ENCODE results near the gene RSRC1.

GRCh38 chr3:158295771-158296170 is 185.9 kb downstream of the RSRC1 start:
- TF ChIP-seq YY1 (IDR thresholded peaks at IDR 0.05; ENCODE audit: low read depth) (no peak), TAF1 (IDR thresholded peaks at IDR 0.05; ENCODE audit: low read depth) (no peak), FOXM1 (IDR thresholded peaks at IDR 0.05; ENCODE audit: borderline replicate concordance, low read depth) (no peak), TEAD4 (IDR thresholded peaks at IDR 0.05) (no peak), REST (IDR thresholded peaks at IDR 0.05; ENCODE audit: low read depth) (no peak), EP300 (IDR thresholded peaks at IDR 0.05; ENCODE audit: borderline replicate concordance) (no peak), ZBTB7A (IDR thresholded peaks at IDR 0.05; ENCODE audit: low read depth) (no peak)

Measured in Ishikawa (cell line).